Measurements from ENCODE around the gene DNAH7. TPM values are rescaled to one million over a fixed set of nuclear protein-coding genes. Genes with fewer than 3 reads are reported as not detected.

Gene DNAH7
- total RNA-seq, 1 experiment from 2014 or later = 0.09 TPM

- no peak overlapping the region for H2AK5ac ChIP-seq (ENCODE audit: insufficient read length, low read length)
- no peak overlapping the region for H2AFZ ChIP-seq (ENCODE audit: low read length)
- no peaks in the 10 kb centered on the region for H3K79me1 ChIP-seq (ENCODE audit: insufficient read depth, low read depth, low read length, poor library complexity, severe bottlenecking)
- H3K23ac ChIP-seq (ENCODE audit: insufficient read length, low read depth, low read length) = no peak overlapping the region
- no peak overlapping the region for H3K4me2 ChIP-seq (ENCODE audit: insufficient read depth, insufficient read length, low read length)
- H3K27me3 Mint-ChIP-seq (ENCODE audit: low read depth) = no peaks in the 10 kb centered on the region
- no peaks in the 10 kb centered on the region for H3K27me3 ChIP-seq (ENCODE audit: insufficient read depth, low read length)
- no peak overlapping the region for H2BK5ac ChIP-seq (ENCODE audit: insufficient read length, low read length)
- WGBS (ENCODE audit: extremely low coverage, insufficient read length, low lambda C conversion rate) = no CpG with 5 or more reads among the region's 2 CpGs
- H3K4ac ChIP-seq (ENCODE audit: low read depth, low read length) = no peak overlapping the region
- no peak overlapping the region for H3K14ac ChIP-seq (ENCODE audit: insufficient read depth, low read length)
- no peaks in the 10 kb centered on the region for H3K79me2 ChIP-seq (ENCODE audit: insufficient read depth, low read length)
- no peak overlapping the region for H2BK120ac ChIP-seq (ENCODE audit: low read depth, low read length, poor library complexity, severe bottlenecking)
- H2BK15ac ChIP-seq (ENCODE audit: low read depth, low read length) = no peak overlapping the region
- no peak overlapping the region for H3K27ac ChIP-seq (ENCODE audit: insufficient read length, low read depth, low read length)
- H3K36me3 Mint-ChIP-seq (ENCODE audit: insufficient read depth in 1 of 3, low read depth in 3 of 3) = no peaks in the 10 kb centered on the region
- no peak overlapping the region for H4K8ac ChIP-seq (replicated peaks; ENCODE audit: insufficient read length, low read depth, low read length)
- H4K20me1 ChIP-seq (ENCODE audit: control insufficient read depth, insufficient read depth, insufficient read length) = no peaks in the 10 kb centered on the region
- H3K56ac ChIP-seq (ENCODE audit: insufficient read length, low read depth, low read length) = no peak overlapping the region
- H4K5ac ChIP-seq (ENCODE audit: insufficient read length, low read depth, low read length) = no peak overlapping the region
- no peaks in the 10 kb centered on the region for H3K23me2 ChIP-seq (ENCODE audit: insufficient read length, low read depth, low read length, poor library complexity, severe bottlenecking)
- H3K9ac ChIP-seq (ENCODE audit: extremely low read depth, insufficient read length, low read length) = no peak overlapping the region
- H3T11ph ChIP-seq (ENCODE audit: low read length) = no peak overlapping the region
- DNase-seq = no peak
- H4K91ac ChIP-seq (ENCODE audit: insufficient read length, low read depth, low read length) = no peak overlapping the region
- H3K4me3 Mint-ChIP-seq = no peak overlapping the region
- H3K9me3 ChIP-seq (ENCODE audit: control insufficient read depth, low read depth, low read length) = no peaks in the 10 kb centered on the region
- H3K27ac Mint-ChIP-seq = no peak overlapping the region
- H3K4me1 ChIP-seq (ENCODE audit: insufficient read depth, low read length) = no peaks in the 10 kb centered on the region; the same call in 1 of the 2 replicates
- peaks cover 0 to 7% of the 10 kb centered on the region in 2 experiments; a peak in 2 of 4 replicates for H3K4me1 Mint-ChIP-seq
- H2BK20ac ChIP-seq (ENCODE audit: low read depth, low read length, poor library complexity, severe bottlenecking) = no peak overlapping the region
- H2BK12ac ChIP-seq (ENCODE audit: insufficient read length, low read depth, low read length) = no peak overlapping the region
- H3K18ac ChIP-seq (ENCODE audit: insufficient read length, low read depth, low read length) = no peak overlapping the region
- no peak for TF ChIP-seq CTCF (conservative IDR thresholded peaks at IDR 0.05)
- no peaks in the 10 kb centered on the region for H3K9me3 Mint-ChIP-seq
Observed at GRCh38 chr2:195857132-195857531, 211.5 kb downstream of the DNAH7 start.

All from H9 (cell line).